GM12878 (cell line): ENCODE data around the gene PHF21B. TPM values are rescaled to one million over a fixed set of nuclear protein-coding genes. Genes with fewer than 3 reads are reported as not detected.

Source experiments
- BCL11A ChIP-seq: IDR thresholded peaks from 2 replicates; pipeline ENCODE4 v1.6.1; 2011; ENCODE audit warnings: low read depth, low read length
- CEBPB ChIP-seq, 2 experiments: fragments of 150-350 bp in 1 of 2; IDR thresholded peaks; 2 replicates each; pipeline ENCODE4 v1.6.1; 2012 to 2014; ENCODE audit warnings: low read depth in 2 of 2, low read length in 2 of 2, borderline replicate concordance in 1 of 2, inconsistent platforms in 1 of 2
- CHD4 ChIP-seq: fragments of 200-600 bp; sonication (generic); IDR thresholded peaks from 2 replicates; pipeline ENCODE4 v1.6.1; 2016; ENCODE audit warnings: mild to moderate bottlenecking
- EED ChIP-seq: sonication (generic); IDR thresholded peaks from 2 replicates; pipeline ENCODE4 v1.6.1; 2016; ENCODE audit warnings: antibody characterized with exemption, low read depth
- GABPA ChIP-seq: IDR thresholded peaks from 2 replicates; pipeline ENCODE4 v1.6.1; 2014; ENCODE audit warnings: antibody characterized with exemption, low read depth, mild to moderate bottlenecking, inconsistent platforms
- HCFC1 ChIP-seq: fragments of 150-350 bp; IDR thresholded peaks from 2 replicates; pipeline ENCODE4 v1.6.1; 2014; ENCODE audit warnings: low read length
- HDAC2 ChIP-seq: fragments of 200-600 bp; sonication (generic); IDR thresholded peaks from 2 replicates; pipeline ENCODE4 v1.6.1; 2017
- KDM1A ChIP-seq: fragments of 200-600 bp; sonication (generic); IDR thresholded peaks from 2 replicates; pipeline ENCODE4 v1.6.1; 2016; ENCODE audit warnings: borderline replicate concordance
- POLR2AphosphoS5 ChIP-seq: IDR thresholded peaks from 2 replicates; pipeline ENCODE4 v1.6.1; 2011; ENCODE audit warnings: mild to moderate bottlenecking, low read length, inconsistent platforms
- RCOR1 ChIP-seq: conservative IDR thresholded peaks from 2 replicates; pipeline ENCODE4 v1.6.1; 2012; ENCODE audit warnings: low read depth, low read length, improper control_type of control experiment
- RFX5 ChIP-seq: IDR thresholded peaks from 2 replicates; pipeline ENCODE4 v1.6.1; 2011; ENCODE audit warnings: low read depth, low read length, improper control_type of control experiment
- SIX5 ChIP-seq: IDR thresholded peaks from 2 replicates; pipeline ENCODE4 v1.6.1; 2011; ENCODE audit warnings: mild to moderate bottlenecking, low read depth, low read length, moderate library complexity; ENCODE audit not compliant: severe bottlenecking
- SMAD5 ChIP-seq: IDR thresholded peaks from 2 replicates; pipeline ENCODE4 v1.6.1; 2016; ENCODE audit warnings: antibody characterized with exemption, low read depth
- SREBF1 ChIP-seq: IDR thresholded peaks from 2 replicates; pipeline ENCODE4 v1.6.1; 2012; ENCODE audit warnings: mild to moderate bottlenecking, low read length
- TCF7 ChIP-seq: IDR thresholded peaks from 2 replicates; pipeline ENCODE4 v1.6.1; 2014; ENCODE audit warnings: antibody characterized with exemption, borderline replicate concordance
- ZBED1 ChIP-seq: IDR thresholded peaks from 2 replicates; pipeline ENCODE4 v1.6.1; 2016; ENCODE audit warnings: borderline replicate concordance
- ZNF207 ChIP-seq: fragments of 450-650 bp; IDR thresholded peaks from 2 replicates; pipeline ENCODE4 v1.6.1; 2014; ENCODE audit warnings: antibody characterized with exemption, mild to moderate bottlenecking, borderline replicate concordance
- ZNF24 ChIP-seq: fragments of 450-650 bp; IDR thresholded peaks from 2 replicates; pipeline ENCODE4 v1.6.1; 2017; ENCODE audit warnings: antibody characterized with exemption, mild to moderate bottlenecking
- ZSCAN29 ChIP-seq: fragments of 450-650 bp; IDR thresholded peaks from 2 replicates; pipeline ENCODE4 v1.6.1; 2017; ENCODE audit warnings: mild to moderate bottlenecking, moderate library complexity
- polyA plus RNA-seq, 11 experiments: library from polyadenylated mRNA; depleted of rRNA in 4 of 11; unstranded in 6 of 11; stranded (reverse) in 5 of 11; fragments of >200 nt; fragmentation: Nextera tagmentation in 4 of 11; fragmentation: Illumina TruSeq in 1 of 11; extraction: Ambion mirVana in 4 of 11; extraction: Trizol in 1 of 11; gene quantifications; 1 replicate in 1 of 11; 2 replicates in 10 of 11; pipeline versions ENCODE4 v1.2.1 to v1.2.3, GENCODE V29; 2011 to 2016; ENCODE audit warnings: inconsistent platforms in 2 of 11, missing spikeins in 2 of 11, low read depth in 1 of 11
- total RNA-seq, 4 experiments: library from RNA; depleted of rRNA in 3 of 4; stranded (reverse); fragments of >200 nt in 3 of 4; fragmentation: Illumina TruSeq in 1 of 4; extraction: Trizol in 1 of 4; gene quantifications; 2 replicates each; pipeline versions ENCODE4 v1.2.1 to v1.2.3, GENCODE V29; 2013 to 2021
- TF ChIP-seq, protein P1 (sequence below): IDR thresholded peaks from 2 replicates; pipeline ENCODE4 v1.6.1; 2011; ENCODE audit warnings: low read depth, low read length, improper control_type of control experiment, borderline replicate concordance
- TF ChIP-seq, protein P2 (sequence below): fragments of 450-650 bp; IDR thresholded peaks from 2 replicates; pipeline ENCODE4 v1.6.1; 2018; ENCODE audit warnings: borderline replicate concordance, mild to moderate bottlenecking; ENCODE audit not compliant: partially characterized antibody
- TF ChIP-seq, protein P3 (sequence below): fragments of 450-650 bp; IDR thresholded peaks from 2 replicates; pipeline ENCODE4 v1.6.1; 2016; ENCODE audit warnings: mild to moderate bottlenecking
- TF ChIP-seq, protein P4 (sequence below): fragments of 450-650 bp; IDR thresholded peaks from 2 replicates; pipeline ENCODE4 v1.6.1; 2017; ENCODE audit warnings: antibody characterized with exemption, mild to moderate bottlenecking, moderate library complexity
- TF ChIP-seq, protein P5 (sequence below): IDR thresholded peaks from 2 replicates; pipeline ENCODE4 v1.6.1; 2011; ENCODE audit warnings: borderline replicate concordance, low read depth, mild to moderate bottlenecking, moderate library complexity, mixed read lengths, low read length; ENCODE audit not compliant: insufficient read depth; ENCODE audit errors: extremely low read length

The PHF21B gene
- total and polyA plus RNA-seq, 10 of the 15 experiments (the other 5 are each of a cell fraction or from before 2014, with no cell fraction given) = 0.03 to 0.35 TPM; not detected in 8

DNA sequence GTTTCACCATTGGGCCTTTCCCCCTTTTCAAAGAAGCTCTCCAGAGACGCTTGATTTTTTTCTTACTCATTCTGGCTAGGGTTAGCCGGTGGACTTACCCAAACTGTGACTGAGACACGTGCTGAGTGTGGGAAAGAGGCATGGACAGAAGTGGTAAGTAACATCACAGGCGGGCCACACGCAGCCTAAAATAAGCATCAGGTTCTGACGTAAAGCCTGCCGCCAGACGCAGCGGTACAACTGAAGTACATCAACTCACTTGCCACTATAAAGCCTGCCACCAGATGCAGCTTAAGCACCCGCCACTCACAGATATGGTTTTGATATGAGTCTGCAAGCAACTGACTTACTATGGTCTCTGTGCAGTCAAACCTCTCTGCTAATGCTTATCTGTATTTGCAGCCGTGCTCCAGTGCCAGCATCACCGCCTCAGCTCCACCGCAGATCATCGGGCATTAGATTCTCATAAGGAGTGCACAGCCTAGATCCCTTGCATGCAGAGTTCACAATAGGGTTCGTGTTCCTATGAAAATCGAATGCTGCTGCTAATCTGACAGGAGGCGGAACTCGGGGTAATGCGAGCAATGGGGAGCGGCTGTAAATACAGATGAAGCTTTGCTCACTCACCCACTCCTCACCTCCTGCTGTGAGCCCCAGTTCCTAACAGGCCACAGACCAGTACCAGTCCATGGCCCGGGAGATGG is 58.8 kb downstream of the PHF21B start (continued):
- TF ChIP-seq TCF7 (no peak), RCOR1 (no peak), SIX5 (no peak), RFX5 (no peak), POLR2AphosphoS5 (no peak), EED (no peak), ZBED1 (no peak), SREBF1 (no peak), CEBPB (IDR thresholded peaks at IDR 0.05; ENCODE audit: borderline replicate concordance in 1 of 2, low read depth in 2 of 2, low read length in 2 of 2) (no peak), SMAD5 (no peak), GABPA (no peak), HDAC2 (no peak), KDM1A (no peak), ZNF24 (peak; percentile 65; the same call in 1 of the 2 replicates), HCFC1 (no peak), ZSCAN29 (no peak), CHD4 (no peak), BCL11A (no peak), ZNF207 (no peak)
- TF ChIP-seq, protein P1, sequence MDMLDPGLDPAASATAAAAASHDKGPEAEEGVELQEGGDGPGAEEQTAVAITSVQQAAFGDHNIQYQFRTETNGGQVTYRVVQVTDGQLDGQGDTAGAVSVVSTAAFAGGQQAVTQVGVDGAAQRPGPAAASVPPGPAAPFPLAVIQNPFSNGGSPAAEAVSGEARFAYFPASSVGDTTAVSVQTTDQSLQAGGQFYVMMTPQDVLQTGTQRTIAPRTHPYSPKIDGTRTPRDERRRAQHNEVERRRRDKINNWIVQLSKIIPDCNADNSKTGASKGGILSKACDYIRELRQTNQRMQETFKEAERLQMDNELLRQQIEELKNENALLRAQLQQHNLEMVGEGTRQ = peak; percentile 10; the same call in 1 of the 2 replicates
- TF ChIP-seq, protein P2, sequence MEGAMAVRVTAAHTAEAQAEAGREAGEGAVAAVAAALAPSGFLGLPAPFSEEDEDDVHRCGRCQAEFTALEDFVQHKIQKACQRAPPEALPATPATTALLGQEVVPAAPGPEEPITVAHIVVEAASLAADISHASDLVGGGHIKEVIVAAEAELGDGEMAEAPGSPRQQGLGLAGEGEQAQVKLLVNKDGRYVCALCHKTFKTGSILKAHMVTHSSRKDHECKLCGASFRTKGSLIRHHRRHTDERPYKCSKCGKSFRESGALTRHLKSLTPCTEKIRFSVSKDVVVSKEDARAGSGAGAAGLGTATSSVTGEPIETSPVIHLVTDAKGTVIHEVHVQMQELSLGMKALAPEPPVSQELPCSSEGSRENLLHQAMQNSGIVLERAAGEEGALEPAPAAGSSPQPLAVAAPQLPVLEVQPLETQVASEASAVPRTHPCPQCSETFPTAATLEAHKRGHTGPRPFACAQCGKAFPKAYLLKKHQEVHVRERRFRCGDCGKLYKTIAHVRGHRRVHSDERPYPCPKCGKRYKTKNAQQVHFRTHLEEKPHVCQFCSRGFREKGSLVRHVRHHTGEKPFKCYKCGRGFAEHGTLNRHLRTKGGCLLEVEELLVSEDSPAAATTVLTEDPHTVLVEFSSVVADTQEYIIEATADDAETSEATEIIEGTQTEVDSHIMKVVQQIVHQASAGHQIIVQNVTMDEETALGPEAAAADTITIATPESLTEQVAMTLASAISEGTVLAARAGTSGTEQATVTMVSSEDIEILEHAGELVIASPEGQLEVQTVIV = no peak
- TF ChIP-seq, protein P3, sequence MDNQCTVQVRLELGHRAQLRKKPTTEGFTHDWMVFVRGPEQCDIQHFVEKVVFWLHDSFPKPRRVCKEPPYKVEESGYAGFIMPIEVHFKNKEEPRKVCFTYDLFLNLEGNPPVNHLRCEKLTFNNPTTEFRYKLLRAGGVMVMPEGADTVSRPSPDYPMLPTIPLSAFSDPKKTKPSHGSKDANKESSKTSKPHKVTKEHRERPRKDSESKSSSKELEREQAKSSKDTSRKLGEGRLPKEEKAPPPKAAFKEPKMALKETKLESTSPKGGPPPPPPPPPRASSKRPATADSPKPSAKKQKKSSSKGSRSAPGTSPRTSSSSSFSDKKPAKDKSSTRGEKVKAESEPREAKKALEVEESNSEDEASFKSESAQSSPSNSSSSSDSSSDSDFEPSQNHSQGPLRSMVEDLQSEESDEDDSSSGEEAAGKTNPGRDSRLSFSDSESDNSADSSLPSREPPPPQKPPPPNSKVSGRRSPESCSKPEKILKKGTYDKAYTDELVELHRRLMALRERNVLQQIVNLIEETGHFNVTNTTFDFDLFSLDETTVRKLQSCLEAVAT = peak; percentile 68
- TF ChIP-seq, protein P4, sequence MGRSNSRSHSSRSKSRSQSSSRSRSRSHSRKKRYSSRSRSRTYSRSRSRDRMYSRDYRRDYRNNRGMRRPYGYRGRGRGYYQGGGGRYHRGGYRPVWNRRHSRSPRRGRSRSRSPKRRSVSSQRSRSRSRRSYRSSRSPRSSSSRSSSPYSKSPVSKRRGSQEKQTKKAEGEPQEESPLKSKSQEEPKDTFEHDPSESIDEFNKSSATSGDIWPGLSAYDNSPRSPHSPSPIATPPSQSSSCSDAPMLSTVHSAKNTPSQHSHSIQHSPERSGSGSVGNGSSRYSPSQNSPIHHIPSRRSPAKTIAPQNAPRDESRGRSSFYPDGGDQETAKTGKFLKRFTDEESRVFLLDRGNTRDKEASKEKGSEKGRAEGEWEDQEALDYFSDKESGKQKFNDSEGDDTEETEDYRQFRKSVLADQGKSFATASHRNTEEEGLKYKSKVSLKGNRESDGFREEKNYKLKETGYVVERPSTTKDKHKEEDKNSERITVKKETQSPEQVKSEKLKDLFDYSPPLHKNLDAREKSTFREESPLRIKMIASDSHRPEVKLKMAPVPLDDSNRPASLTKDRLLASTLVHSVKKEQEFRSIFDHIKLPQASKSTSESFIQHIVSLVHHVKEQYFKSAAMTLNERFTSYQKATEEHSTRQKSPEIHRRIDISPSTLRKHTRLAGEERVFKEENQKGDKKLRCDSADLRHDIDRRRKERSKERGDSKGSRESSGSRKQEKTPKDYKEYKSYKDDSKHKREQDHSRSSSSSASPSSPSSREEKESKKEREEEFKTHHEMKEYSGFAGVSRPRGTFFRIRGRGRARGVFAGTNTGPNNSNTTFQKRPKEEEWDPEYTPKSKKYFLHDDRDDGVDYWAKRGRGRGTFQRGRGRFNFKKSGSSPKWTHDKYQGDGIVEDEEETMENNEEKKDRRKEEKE = no peak
- TF ChIP-seq, protein P5, sequence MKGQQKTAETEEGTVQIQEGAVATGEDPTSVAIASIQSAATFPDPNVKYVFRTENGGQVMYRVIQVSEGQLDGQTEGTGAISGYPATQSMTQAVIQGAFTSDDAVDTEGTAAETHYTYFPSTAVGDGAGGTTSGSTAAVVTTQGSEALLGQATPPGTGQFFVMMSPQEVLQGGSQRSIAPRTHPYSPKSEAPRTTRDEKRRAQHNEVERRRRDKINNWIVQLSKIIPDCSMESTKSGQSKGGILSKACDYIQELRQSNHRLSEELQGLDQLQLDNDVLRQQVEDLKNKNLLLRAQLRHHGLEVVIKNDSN = no peak
